IMR-90 (cell line): Measurements from ENCODE around the gene SET. TPM values are rescaled to one million over a fixed set of nuclear protein-coding genes. Genes with fewer than 3 reads are reported as not detected.
A peak's percentile ranks its signal among the peaks of the same experiment; 100 is the strongest.

Experiments used
- ATAC-seq: fragments of 200-7000 bp; cut with Tn5 transposase; 2 replicates; pipeline ENCODE4 v1.9.1; 2020; ENCODE audit warnings: low read depth, mild to moderate bottlenecking, moderate library complexity
- BruUV-seq: library from RNA; stranded (reverse); fragments of 400-500 nt; replicated peaks from 2 replicates; lab custom pipeline; 2021; lab: Mats Ljungman, UMichigan
- CTCF ChIA-PET: fragments of 300-600 bp; formaldehyde crosslinking; extraction: SDS; loops from one replicate; lab custom pipeline; 2021; ENCODE audit warnings: antibody characterized with exemption; lab: Yijun Ruan, JAX
- POLR2A ChIA-PET: fragments of 300-600 bp; sonication (Branson Sonifier 250); formaldehyde crosslinking; loops from one replicate; lab custom pipeline; 2022; ENCODE audit warnings: antibody characterized with exemption; ENCODE audit not compliant: unreplicated experiment; lab: Charles Lee
- DNase-seq: peaks from one replicate; pipeline ENCODE4 v3.0.0; 2013
- H2AFZ ChIP-seq: replicated peaks from 2 replicates; pipeline ENCODE3; 2013; ENCODE audit warnings: low read length, mild to moderate bottlenecking; ENCODE audit not compliant: poor library complexity
- H2AK5ac ChIP-seq: 2 replicates; pipeline ENCODE4 v1.6.1; 2013; ENCODE audit warnings: low read depth, low read length, inconsistent platforms
- H2AK9ac ChIP-seq: replicated peaks from 2 replicates; pipeline ENCODE3; 2013; ENCODE audit warnings: mild to moderate bottlenecking, low read depth, low read length, moderate library complexity; ENCODE audit not compliant: poor library complexity
- H2BK120ac ChIP-seq: 2 replicates; pipeline ENCODE4 v1.6.1; 2013; ENCODE audit warnings: low read depth, low read length, inconsistent platforms
- H2BK15ac ChIP-seq: 3 replicates; pipeline ENCODE4 v1.6.1; 2013; ENCODE audit warnings: low read depth, low read length, inconsistent platforms
- H2BK20ac ChIP-seq: 2 replicates; pipeline ENCODE4 v1.6.1; 2013; ENCODE audit warnings: low read depth, mild to moderate bottlenecking, inconsistent platforms, low read length, moderate library complexity
- H2BK5ac ChIP-seq: 2 replicates; pipeline ENCODE4 v1.6.1; 2013; ENCODE audit warnings: mild to moderate bottlenecking, low read depth, low read length, inconsistent platforms; ENCODE audit not compliant: poor library complexity, severe bottlenecking
- H3K14ac ChIP-seq: replicated peaks from 2 replicates; pipeline ENCODE4 v1.6.1; 2013; ENCODE audit warnings: low read depth, low read length, inconsistent platforms
- H3K18ac ChIP-seq: 2 replicates; pipeline ENCODE4 v1.6.1; 2013; ENCODE audit warnings: low read depth, low read length, control low read depth
- H3K23ac ChIP-seq: 2 replicates; pipeline ENCODE4 v1.6.1; 2013; ENCODE audit warnings: low read depth, low read length, inconsistent platforms
- H3K27ac ChIP-seq: 2 replicates; pipeline ENCODE4 v1.5.1; 2013; ENCODE audit warnings: mild to moderate bottlenecking, control low read depth, low read length; ENCODE audit not compliant: insufficient read depth
- H3K27me3 ChIP-seq: 2 replicates; pipeline ENCODE4 v1.6.1; 2013; ENCODE audit warnings: low read length; ENCODE audit not compliant: control insufficient read depth, insufficient read depth
- H3K36me3 ChIP-seq: 2 replicates; pipeline ENCODE4 v1.6.1; 2013; ENCODE audit warnings: low read length, mixed read lengths; ENCODE audit not compliant: control insufficient read depth, insufficient read depth
- H3K4ac ChIP-seq: 2 replicates; pipeline ENCODE4 v1.6.1; 2013; ENCODE audit warnings: low read depth, low read length, inconsistent platforms
- H3K4me1 ChIP-seq: 2 replicates; pipeline ENCODE4 v1.6.1; 2013; ENCODE audit warnings: low read length, mixed read lengths; ENCODE audit not compliant: control insufficient read depth, insufficient read depth
- H3K4me2 ChIP-seq: 2 replicates; pipeline ENCODE4 v1.6.1; 2013; ENCODE audit warnings: low read depth, mild to moderate bottlenecking, control low read depth, low read length, moderate library complexity
- H3K4me3 ChIP-seq: 2 replicates; pipeline ENCODE4 v1.5.1; 2013; ENCODE audit warnings: low read depth, mild to moderate bottlenecking, control low read depth, low read length, moderate library complexity; ENCODE audit not compliant: insufficient read depth
- H3K56ac ChIP-seq: 2 replicates; pipeline ENCODE4 v1.6.1; 2013; ENCODE audit warnings: low read length, inconsistent platforms; ENCODE audit not compliant: insufficient read depth; ENCODE audit errors: extremely low read depth
- H3K79me1 ChIP-seq, 2 experiments: 2 replicates each; pipeline ENCODE4 v1.6.1; 2013; ENCODE audit warnings: low read length in 2 of 2, inconsistent platforms in 1 of 2, low read depth in 1 of 2
- H3K9ac ChIP-seq: 2 replicates; pipeline ENCODE4 v1.6.1; 2013; ENCODE audit warnings: low read depth, low read length, control low read depth
- H3K9me1 ChIP-seq: 2 replicates; pipeline ENCODE4 v1.6.1; 2013; ENCODE audit warnings: low read length, inconsistent platforms; ENCODE audit not compliant: insufficient read depth
- H3K9me3 ChIP-seq: 2 replicates; pipeline ENCODE4 v1.6.1; 2013; ENCODE audit warnings: low read length; ENCODE audit not compliant: control insufficient read depth, insufficient read depth
- H4K20me1 ChIP-seq: 2 replicates; pipeline ENCODE4 v1.6.1; 2013; ENCODE audit warnings: low read length, inconsistent platforms; ENCODE audit not compliant: insufficient read depth
- H4K5ac ChIP-seq: 2 replicates; pipeline ENCODE4 v1.6.1; 2013; ENCODE audit warnings: mild to moderate bottlenecking, low read depth, low read length, control low read depth
- H4K8ac ChIP-seq, 2 experiments: 2 replicates each; pipeline ENCODE4 v1.6.1; 2013; ENCODE audit warnings: low read depth in 2 of 2, low read length in 2 of 2, control low read depth in 1 of 2, inconsistent platforms in 1 of 2
- H4K91ac ChIP-seq: 2 replicates; pipeline ENCODE4 v1.6.1; 2013; ENCODE audit warnings: low read depth, low read length, inconsistent platforms; ENCODE audit not compliant: insufficient read depth
- BHLHE40 ChIP-seq: fragments of 150-350 bp; IDR thresholded peaks from 2 replicates; pipeline ENCODE4 v1.6.1; 2016; ENCODE audit warnings: mild to moderate bottlenecking, low read depth, low read length
- FOS ChIP-seq: fragments of 150-350 bp; IDR thresholded peaks from 2 replicates; pipeline ENCODE4 v1.6.1; 2016; ENCODE audit warnings: low read depth, low read length
- MAZ ChIP-seq: IDR thresholded peaks from 2 replicates; pipeline ENCODE4 v1.6.1; 2012; ENCODE audit warnings: low read depth, mild to moderate bottlenecking, low read length, improper control_type of control experiment, moderate library complexity, borderline replicate concordance
- MXI1 ChIP-seq: IDR thresholded peaks from 2 replicates; pipeline ENCODE4 v1.6.1; 2012; ENCODE audit warnings: low read depth, mild to moderate bottlenecking, low read length, moderate library complexity, borderline replicate concordance
- RFX5 ChIP-seq: IDR thresholded peaks from 2 replicates; pipeline ENCODE4 v1.8.0; 2012; ENCODE audit warnings: low read depth, mild to moderate bottlenecking, low read length, moderate library complexity
- SMC3 ChIP-seq: fragments of 150-350 bp; IDR thresholded peaks from 2 replicates; pipeline ENCODE4 v1.6.1; 2016; ENCODE audit warnings: low read depth, mild to moderate bottlenecking, antibody characterized with exemption, low read length, moderate library complexity
- WGBS, 2 experiments: methylation state at CpG; one replicate each; pipeline versions ENCODE4 v1.1.5 to v1.1.7; 2013; ENCODE audit warnings: missing lambda C conversion rate in 2 of 2; ENCODE audit not compliant: insufficient read length in 1 of 2; ENCODE audit errors: extremely low coverage in 2 of 2; 5-methylcytosine and 5-hydroxymethylcytosine counted together
- dilution Hi-C: fragments of 300-500 bp; cut with HindIII; formaldehyde crosslinking; loops from one replicate; pipeline ENCODE4 v1.14.3; 2018; ENCODE audit warnings: low sequenced_read_pairs; ENCODE audit not compliant: unreplicated experiment
- in situ Hi-C: fragments of 300-500 bp; cut with MboI; formaldehyde crosslinking; loops from 3 replicates; pipeline ENCODE4 v1.14.3; 2019; ENCODE audit warnings: low sequenced_read_pairs, inconsistent platforms, mixed read lengths
- intact Hi-C: fragments of 100-400 bp; cut with micrococcal nuclease; formaldehyde crosslinking; loops from 2 replicates; pipeline ENCODE4 v1.10.0; 2022
- polyA plus RNA-seq, 3 experiments: library from polyadenylated mRNA; depleted of rRNA; stranded (reverse); fragments of >200 nt; gene quantifications; 2 replicates each; pipeline ENCODE4 v1.2.3, GENCODE V29; 2012; ENCODE audit warnings: low replicate concordance in 1 of 3
- total RNA-seq: library from RNA; depleted of rRNA; stranded (reverse); fragments of >200 nt; gene quantifications from 2 replicates; pipeline ENCODE4 v1.2.3, GENCODE V29; 2012

SET gene
- total and polyA plus RNA-seq, 2 of the 4 experiments (the other 2 are of a cell fraction) = 104 to 182 TPM

DNA sequence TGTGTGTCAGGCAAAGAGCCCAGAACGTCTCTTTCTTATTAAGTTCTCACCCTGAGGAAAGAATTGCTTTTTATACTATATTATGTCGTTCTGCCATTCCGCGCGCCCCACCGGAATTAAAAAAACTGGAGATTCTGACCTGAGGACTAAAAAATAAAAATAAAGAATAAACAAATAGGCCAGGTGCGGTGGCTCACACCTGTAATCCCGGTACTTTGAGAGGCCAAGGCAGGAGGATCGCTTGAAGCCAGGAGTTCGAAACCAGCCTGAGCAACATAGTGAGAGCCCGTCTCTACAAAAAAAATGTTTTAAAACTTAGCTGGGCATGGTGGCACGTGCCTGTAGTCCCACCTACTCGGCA lies 31.7 kb upstream of the SET start (continued):
- TF ChIP-seq SMC3 = no peak
- TF ChIP-seq RFX5 = no peak
- TF ChIP-seq MAZ = no peak
- TF ChIP-seq MXI1 = no peak
- TF ChIP-seq FOS = no peak

DNA sequence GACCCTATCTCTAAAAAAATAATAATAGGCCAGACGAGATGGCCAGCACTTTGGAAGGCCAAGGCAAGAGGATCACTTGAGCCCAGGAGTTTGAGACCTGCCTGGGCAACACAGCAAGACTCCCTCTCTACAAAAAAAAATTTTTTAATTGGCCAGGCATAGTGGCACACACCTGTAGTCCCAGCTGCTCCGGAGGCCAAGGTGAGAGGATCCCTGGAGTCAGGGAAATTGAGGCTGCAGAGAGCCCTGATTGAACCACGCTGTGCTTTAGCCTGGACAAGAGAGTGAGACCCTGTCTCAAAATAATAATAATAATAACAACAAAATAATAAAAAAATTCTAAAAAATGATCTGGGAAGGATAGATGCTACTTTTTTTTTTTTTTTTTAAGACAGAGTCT lies 31.2 kb upstream of the SET start:
- H2BK5ac ChIP-seq = no peak overlapping the region
- no peak overlapping the region for H3K56ac ChIP-seq
- TF ChIP-seq BHLHE40 = no peak
- ATAC-seq = no peak
- peak overlapping the region; percentile 100 for H4K5ac ChIP-seq
- no peak overlapping the region for H3K27ac ChIP-seq
- BruUV-seq = no TSS peak
- no peak overlapping the region for H2AFZ ChIP-seq
- H2AK9ac ChIP-seq = no peak overlapping the region
- H2BK20ac ChIP-seq = no peak overlapping the region
- H4K91ac ChIP-seq = no peak overlapping the region
- DNase-seq = no peak
- no peak overlapping the region for H3K4me2 ChIP-seq
- no peak overlapping the region for H3K18ac ChIP-seq
- peak overlapping the region; percentile 11; the same call in 1 of the 3 replicates for H2BK15ac ChIP-seq
- peak overlapping the region; percentile 100; the same call in 1 of the 2 replicates for H3K4ac ChIP-seq
- no peaks in the 10 kb centered on the region for H3K4me1 ChIP-seq
- no peaks in the 10 kb centered on the region for H3K9me3 ChIP-seq
- no peak overlapping the region for H3K23ac ChIP-seq
- H3K27me3 ChIP-seq = no peaks in the 10 kb centered on the region
- peak overlapping the region; percentile 99 to 100 for H4K8ac ChIP-seq
- H3K79me1 ChIP-seq = peaks cover 10 to 18% of the 10 kb centered on the region in 2 experiments; a peak in 3 of 4 replicates
- intact Hi-C loops (loop anchor here (2.0 kb wide), 1 partner anchor 31 kb away; the partner anchor contains the start of gene SET), dilution Hi-C loops (no loop called here), in situ Hi-C loops (no loop called here)
- peak overlapping the region; percentile 30; the same call in 1 of the 2 replicates for H2BK120ac ChIP-seq
- H3K4me3 ChIP-seq = no peak overlapping the region
- no peaks in the 10 kb centered on the region for H3K9me1 ChIP-seq
- WGBS, 2 experiments = 83% methylated on average over 1 of the region's 3 CpGs; no CpG with 5 or more reads in 1 of the 2 experiments
- H3K9ac ChIP-seq = no peak overlapping the region
- POLR2A ChIA-PET = no interaction called here
- CTCF ChIA-PET = no interaction called here
- H3K36me3 ChIP-seq = no peaks in the 10 kb centered on the region
- H2AK5ac ChIP-seq = peak overlapping the region; percentile 61
- no peak overlapping the region for H3K14ac ChIP-seq
- no peaks in the 10 kb centered on the region for H4K20me1 ChIP-seq
